HK-2 (cell line): ENCODE data around the gene HOXD10.
A peak's percentile ranks its signal among the peaks of the same experiment; 100 is the strongest.

Source experiments
- DNase-seq: peaks from one replicate; pipeline ENCODE4 v3.0.0-alpha.2; 2018; ENCODE audit not compliant: unreplicated experiment

The HOXD10 gene

GRCh38 chr2:176096243-176096985 lies 20.2 kb upstream of the HOXD10 start:
- no peak for DNase-seq

- DNase-seq = peak; percentile 77
These were observed 19.4 kb upstream of the HOXD10 start for GRCh38 chr2:176096986-176097819.

GRCh38 chr2:176097820-176098365 lies 18.7 kb upstream of the HOXD10 start:
- no peak for DNase-seq

- no peak for DNase-seq
These were observed 18.0 kb upstream of the HOXD10 start for GRCh38 chr2:176098366-176099158.

GRCh38 chr2:176099159-176099727 lies 17.3 kb upstream of the HOXD10 start:
- DNase-seq = no peak

GRCh38 chr2:176099728-176100546 lies 16.6 kb upstream of the HOXD10 start, which contains the start of gene HOXD12:
TSS of gene HOXD12 (plus strand) at chr2:176099795. CDS start at chr2:176099802, 7 bp downstream.
- DNase-seq = no peak

DNA sequence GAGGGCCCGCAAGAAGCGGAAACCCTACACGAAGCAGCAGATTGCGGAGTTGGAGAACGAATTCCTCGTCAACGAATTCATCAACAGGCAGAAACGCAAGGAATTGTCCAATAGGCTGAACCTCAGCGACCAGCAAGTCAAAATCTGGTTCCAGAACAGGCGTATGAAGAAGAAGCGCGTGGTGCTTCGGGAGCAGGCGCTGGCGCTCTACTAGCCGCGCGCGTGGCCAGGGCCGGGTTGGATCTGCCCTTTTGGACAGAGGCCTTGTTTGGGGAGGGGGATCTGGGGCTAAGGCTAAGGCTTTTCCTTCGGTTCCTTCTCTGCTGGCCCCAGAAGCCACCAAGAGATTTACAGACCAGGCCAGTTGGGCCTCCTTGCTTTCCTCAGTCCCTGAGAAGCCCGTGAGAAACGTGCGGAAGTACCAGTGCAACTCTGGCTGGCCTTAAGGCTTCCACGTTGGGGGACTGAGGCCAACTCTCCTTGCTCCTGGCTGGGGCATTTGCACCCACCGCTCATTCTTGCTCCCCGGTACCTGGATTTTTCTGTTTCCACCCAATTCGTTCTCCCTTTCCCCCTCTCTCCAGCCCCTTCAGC lies 15.9 kb upstream of the HOXD10 start:
- no peak for DNase-seq

DNA sequence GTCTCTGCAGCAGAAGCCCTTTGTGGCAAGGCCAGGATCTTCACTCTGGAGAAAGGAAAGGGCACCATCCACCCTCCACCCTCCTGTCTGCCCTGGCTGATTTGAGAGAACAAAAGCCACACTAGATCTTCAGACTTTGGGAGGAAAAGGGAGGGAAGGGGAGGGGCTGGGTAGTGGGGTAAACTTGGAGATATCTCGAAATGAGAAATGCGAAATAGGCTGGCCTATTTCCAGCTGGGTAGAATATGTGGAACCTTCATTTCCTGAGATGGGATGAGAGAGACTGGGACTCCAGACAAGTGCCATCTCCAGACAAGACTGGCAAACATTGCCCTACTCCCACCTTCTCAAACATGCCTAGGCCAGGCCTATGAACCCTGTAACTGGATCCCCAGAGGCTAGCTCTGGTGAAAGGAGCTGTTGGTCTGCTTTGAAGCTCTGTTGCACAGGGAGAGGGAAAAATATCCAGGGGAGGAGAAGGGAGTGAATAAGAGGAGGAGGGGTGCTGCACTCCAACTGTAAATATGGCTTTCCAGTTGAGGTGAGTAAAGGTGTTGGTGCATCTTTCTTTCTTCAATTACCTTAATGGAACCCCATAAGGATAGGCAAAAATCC lies 15.3 kb upstream of the HOXD10 start:
- no peak for DNase-seq

DNA sequence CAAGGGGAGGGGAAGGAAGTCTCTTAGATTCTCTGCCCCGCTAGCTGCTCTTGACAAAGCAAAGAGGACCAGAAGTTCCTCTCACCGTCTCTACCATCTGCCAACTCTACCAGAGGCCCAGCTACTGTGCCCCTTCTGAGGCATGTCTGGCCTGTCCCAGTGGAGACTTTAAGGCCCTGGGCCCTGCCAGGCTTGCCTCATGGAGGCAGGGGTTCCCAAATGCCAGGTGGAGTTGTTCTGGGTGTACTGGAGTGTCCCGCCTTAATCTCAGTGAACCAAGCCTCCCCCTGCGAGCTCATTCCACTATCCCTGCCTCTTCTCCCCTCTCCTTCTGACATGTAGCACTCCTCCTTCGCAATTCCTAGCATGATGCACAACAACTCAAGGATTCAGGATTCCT lies 14.7 kb upstream of the HOXD10 start:
- DNase-seq = no peak

DNA sequence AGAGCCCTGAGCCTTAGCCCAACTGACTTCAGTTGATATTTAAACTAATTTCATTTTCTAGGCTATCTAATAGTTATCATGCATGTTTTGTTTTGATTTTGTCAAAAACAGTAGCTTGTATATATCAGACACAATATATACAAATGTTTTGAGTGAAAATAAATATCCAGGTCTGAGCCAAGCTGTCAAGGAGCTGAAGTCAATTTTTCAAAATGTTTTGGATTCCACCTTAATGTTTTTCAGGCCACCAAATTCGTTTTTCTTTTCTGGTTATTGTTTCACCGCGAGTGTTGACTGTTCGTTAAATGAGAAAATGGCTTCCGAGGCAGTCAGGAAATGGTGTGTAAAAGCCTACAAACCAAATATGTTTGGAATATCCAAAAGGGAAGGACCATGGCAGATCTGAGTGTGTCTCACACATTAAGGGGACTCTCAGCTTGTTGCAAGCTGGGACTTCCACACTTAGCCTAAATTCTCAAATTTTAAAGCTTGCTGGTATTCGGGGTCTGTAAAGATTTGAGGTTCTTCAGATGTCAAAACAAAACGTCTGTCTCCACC lies 14.2 kb upstream of the HOXD10 start:
- no peak for DNase-seq

- DNase-seq = no peak
These were observed 13.4 kb upstream of the HOXD10 start for GRCh38 chr2:176103194-176103593.

DNA sequence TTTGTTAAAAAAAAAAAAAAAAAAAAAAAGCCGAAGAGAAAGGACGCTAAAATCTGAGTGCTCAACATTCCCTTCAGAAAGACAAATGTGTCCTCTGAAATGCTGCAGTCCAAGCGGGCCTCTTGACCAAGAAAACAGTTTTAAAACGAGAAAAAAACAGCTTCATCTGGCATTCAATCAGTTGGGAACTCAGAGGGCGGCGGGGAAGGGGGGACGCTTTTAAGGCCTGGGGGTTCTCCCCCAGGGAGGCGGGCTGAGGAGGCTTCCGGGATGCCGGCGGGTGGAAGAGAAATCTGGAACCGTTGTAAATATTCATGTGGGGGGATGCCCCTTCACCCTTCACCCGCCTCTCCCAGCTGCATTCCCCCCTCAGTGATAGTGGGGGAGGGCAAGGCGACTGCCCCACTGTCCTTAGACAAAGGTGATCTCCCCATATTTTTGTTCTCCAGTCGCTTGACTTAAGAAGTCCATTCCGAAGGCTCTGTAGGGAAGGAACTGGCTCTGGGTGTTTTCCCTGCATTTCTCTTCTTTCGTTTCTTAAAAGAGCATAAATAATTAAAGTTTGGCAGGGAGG lies 12.7 kb upstream of the HOXD10 start:
- DNase-seq = no peak

- DNase-seq = peak; percentile 61
These were observed 12.1 kb upstream of the HOXD10 start for GRCh38 chr2:176104316-176105077.

- DNase-seq = peak; percentile 41
These were observed 11.4 kb upstream of the HOXD10 start for GRCh38 chr2:176105078-176105729.

GRCh38 chr2:176105730-176106580 lies 10.6 kb upstream of the HOXD10 start:
- DNase-seq = no peak

- peak; percentile 62 for DNase-seq
These were observed 9.7 kb upstream of the HOXD10 start, which contains the start of gene HOXD11 for GRCh38 chr2:176106581-176107539. TSS of gene HOXD11 (plus strand) at chr2:176107280. CDS start at chr2:176107356, 76 bp downstream.
